K562 (cell line): Measurements from ENCODE around the gene CPSF6. TPM values are rescaled to one million over a fixed set of nuclear protein-coding genes. Genes with fewer than 3 reads are reported as not detected.

Experiments used
- ARID3B ChIP-seq: fragments of 250-450 bp; sonication (Bioruptor Pico); IDR thresholded peaks from 2 replicates; pipeline ENCODE4 v1.4.0; 2020; ENCODE audit warnings: borderline replicate concordance
- FOXA1 ChIP-seq: fragments of 450-650 bp; IDR thresholded peaks from 2 replicates; pipeline ENCODE4 v1.6.1; 2016; ENCODE audit warnings: mild to moderate bottlenecking, borderline replicate concordance
- SIN3B ChIP-seq: fragments of 450-650 bp; IDR thresholded peaks from 2 replicates; pipeline ENCODE4 v1.6.1; 2017; ENCODE audit warnings: low read depth, mild to moderate bottlenecking, moderate library complexity
- ZBTB40 ChIP-seq, 2 experiments: fragments of 450-650 bp in 1 of 2; sonication (generic) in 1 of 2; formaldehyde crosslinking in 1 of 2; IDR thresholded peaks; 2 replicates each; pipeline versions ENCODE4 v1.7.1 to v1.9.0; 2016 to 2022; ENCODE audit warnings: inconsistent platforms in 1 of 2, mild to moderate bottlenecking in 1 of 2, missing genetic modification reagents in 1 of 2
- ZNF165 ChIP-seq: fragments of 250-450 bp; sonication (Bioruptor Pico); IDR thresholded peaks from 2 replicates; pipeline ENCODE4 v1.4.0; 2020; ENCODE audit warnings: borderline replicate concordance
- polyA plus RNA-seq, 8 experiments: library from polyadenylated mRNA; depleted of rRNA in 4 of 8; stranded (reverse) in 5 of 8; unstranded in 3 of 8; fragments of >200 nt; fragmentation: Nextera tagmentation in 2 of 8; fragmentation: Illumina TruSeq in 1 of 8; extraction: Ambion mirVana in 2 of 8; extraction: Trizol in 1 of 8; gene quantifications; 2 replicates each; pipeline versions ENCODE4 v1.2.1 to v1.2.3, GENCODE V29; 2011 to 2014; ENCODE audit warnings: inconsistent platforms in 1 of 8, missing spikeins in 1 of 8
- total RNA-seq, 7 experiments: library from RNA; depleted of rRNA in 6 of 7; stranded (reverse); fragments of >200 nt in 6 of 7; fragmentation: Illumina TruSeq in 2 of 7; extraction: Trizol in 2 of 7; gene quantifications; 2 replicates each; pipeline versions ENCODE4 v1.2.1 to v1.2.3, GENCODE V29; 2011 to 2021; ENCODE audit warnings: low replicate concordance in 1 of 7

Gene CPSF6
- total and polyA plus RNA-seq, 9 of the 15 experiments (the other 6 are each of a cell fraction or from before 2014, with no cell fraction given), result 34.3 to 129 (median 77.8) TPM

- no peak for TF ChIP-seq ZBTB40 (IDR thresholded peaks at IDR 0.05)
- TF ChIP-seq ZBTB40 (CRISPR knock-in tag; IDR thresholded peaks at IDR 0.05), result no peak
- no peak for TF ChIP-seq ARID3B (CRISPR knock-in tag)
- TF ChIP-seq SIN3B, result no peak
- TF ChIP-seq ZNF165 (CRISPR knock-in tag), result no peak
- no peak for TF ChIP-seq FOXA1
These were observed 33.1 kb downstream of the CPSF6 start (continued) for GRCh38 chr12:69272511-69272910.
